Colonic mucosa (tissue), 4 donors: ENCODE measurements around the gene SLC38A10. TPM values are rescaled to one million over a fixed set of nuclear protein-coding genes. Genes with fewer than 3 reads are reported as not detected.

ENCODE experiments used
- DNase-seq: peaks from one replicate; pipeline ENCODE4 v3.0.0-alpha.2; 2020
- H3K27ac ChIP-seq: fragments of 200-600 bp; one replicate; pipeline ENCODE4 v1.8.0; 2021
- H3K27me3 ChIP-seq: fragments of 200-600 bp; one replicate; pipeline ENCODE4 v1.8.0; 2021
- H3K36me3 ChIP-seq: fragments of 200-600 bp; one replicate; pipeline ENCODE4 v1.8.0; 2021
- H3K4me1 ChIP-seq: fragments of 200-600 bp; one replicate; pipeline ENCODE4 v1.8.0; 2021; ENCODE audit warnings: mild to moderate bottlenecking
- H3K4me3 ChIP-seq: fragments of 200-600 bp; one replicate; pipeline ENCODE4 v1.8.0; 2021
- H3K9ac ChIP-seq, 2 donors: one replicate each; pipeline ENCODE4 v1.7.0; 2013; ENCODE audit warnings: control low read depth in 2 of 2, low read depth in 2 of 2, low read length in 2 of 2
- H3K9me3 ChIP-seq: fragments of 200-600 bp; one replicate; pipeline ENCODE4 v1.8.0; 2021
- CTCF ChIP-seq: fragments of 200-600 bp; IDR thresholded peaks from one replicate; pipeline ENCODE4 v1.8.0; 2022; ENCODE audit warnings: antibody characterized with exemption, mild to moderate bottlenecking
- intact Hi-C: fragments of 100-400 bp; cut with DNase I; formaldehyde crosslinking; loops from one replicate; pipeline ENCODE4 v1.14.1; 2022
- total RNA-seq, 2 donors: library from RNA; stranded (reverse); fragmentation: NEBNext Ultra II Directional in 1 of 2; extraction: Animal tissue kit (Norgen Biotek cat#: 25700) in 1 of 2; gene quantifications; one replicate each; pipeline ENCODE4 v1.2.1, GENCODE V29; 2021
- donor health status: healthy.
- donor health status: DM: no; HTN: no; CAD: no.
- donor health status: DM: no; HTN: no; CAD: no.

SLC38A10 gene
- total RNA-seq, 2 donors from 2014 or later, result 67.5 to 139 TPM

GRCh38 chr17:81329927-81330883 lies 35.1 kb upstream of the SLC38A10 start:
- no peak overlapping the region for H3K4me3 ChIP-seq

GRCh38 chr17:81328978-81329926 lies 34.1 kb upstream of the SLC38A10 start:
- Histone ChIP-seq H3K9ac (peak overlapping the region; percentile 4 to 71), H3K9me3 (no peaks in the 10 kb centered on the region), H3K4me3 (no peak overlapping the region), H3K27ac (peak overlapping the region; percentile 81), H3K36me3 (no peaks in the 10 kb centered on the region), H3K27me3 (no peaks in the 10 kb centered on the region), H3K4me1 (peaks cover 19% of the 10 kb centered on the region)
- peak; percentile 95 for DNase-seq
- intact Hi-C loops, result no loop called here
- TF ChIP-seq CTCF, result no peak

More at GRCh38 chr17:81329927-81330883, 35.1 kb upstream of the SLC38A10 start:
- H3K9ac ChIP-seq, result peak overlapping the region; percentile 3 to 71
- H3K4me1 ChIP-seq, result peaks cover 19% of the 10 kb centered on the region
- peak overlapping the region; percentile 81 for H3K27ac ChIP-seq
- H3K27me3 ChIP-seq, result no peaks in the 10 kb centered on the region
- DNase-seq, result peak; percentile 70
- no peak for TF ChIP-seq CTCF
- no peaks in the 10 kb centered on the region for H3K9me3 ChIP-seq
- no peaks in the 10 kb centered on the region for H3K36me3 ChIP-seq
- intact Hi-C loops, result no loop called here

- Histone ChIP-seq H3K27ac (peak overlapping the region; percentile 81), H3K9ac (peak overlapping the region in 1 of 2 donors; percentile 71), H3K36me3 (no peaks in the 10 kb centered on the region), H3K27me3 (no peaks in the 10 kb centered on the region), H3K9me3 (no peaks in the 10 kb centered on the region), H3K4me1 (peaks cover 19% of the 10 kb centered on the region), H3K4me3 (no peak overlapping the region)
- intact Hi-C loops, result no loop called here
- no peak for DNase-seq
- no peak for TF ChIP-seq CTCF
These were observed 33.4 kb upstream of the SLC38A10 start for GRCh38 chr17:81328489-81328888.

GRCh38 chr17:81325714-81326358 lies 30.7 kb upstream of the SLC38A10 start:
- Histone ChIP-seq H3K27ac (no peak overlapping the region), H3K4me3 (no peak overlapping the region), H3K27me3 (no peaks in the 10 kb centered on the region), H3K4me1 (peaks cover 19% of the 10 kb centered on the region), H3K9me3 (no peaks in the 10 kb centered on the region), H3K9ac (no peak overlapping the region), H3K36me3 (no peaks in the 10 kb centered on the region)
- TF ChIP-seq CTCF, result no peak
- intact Hi-C loops, result no loop called here
- DNase-seq, result no peak
